GM12878 (cell line): ENCODE measurements around the gene CDC16. TPM values are rescaled to one million over a fixed set of nuclear protein-coding genes. Genes with fewer than 3 reads are reported as not detected.

ENCODE experiments used
- ATAC-seq: fragments of 200-7000 bp; cut with Tn5 transposase; 3 replicates; pipeline ENCODE4 v1.9.1; 2020; ENCODE audit warnings: mild to moderate bottlenecking, moderate library complexity
- BruUV-seq: library from RNA; stranded (reverse); fragments of 400-500 nt; replicated peaks from 2 replicates; lab custom pipeline; 2021; lab: Mats Ljungman, UMichigan
- CTCF ChIA-PET: fragments of 300-600 bp; sonication (Branson Sonifier 250); formaldehyde crosslinking; extraction: SDS; loops from one replicate; lab custom pipeline; 2021; ENCODE audit warnings: inconsistent platforms; lab: Yijun Ruan, JAX
- POLR2A ChIA-PET: fragments of 350-600 bp; formaldehyde crosslinking; extraction: SDS; loops from one replicate; lab custom pipeline; 2021; ENCODE audit warnings: inconsistent platforms; lab: Charles Lee
- RAD21 ChIA-PET: fragments of 300-600 bp; sonication (Branson Sonifier 250); formaldehyde crosslinking; loops from one replicate; lab custom pipeline; 2023; ENCODE audit warnings: antibody characterized with exemption; ENCODE audit not compliant: unreplicated experiment; lab: Charles Lee
- SMC1A ChIA-PET: fragments of 300-600 bp; sonication (Branson Sonifier 250); formaldehyde crosslinking; loops from one replicate; lab custom pipeline; 2023; ENCODE audit not compliant: unreplicated experiment, uncharacterized antibody; lab: Charles Lee
- DNase-seq: peaks from one replicate; pipeline ENCODE4 v3.0.0-alpha.2; 2011; ENCODE audit warnings: low read depth, low spot score
- FAIRE-seq: peaks from 3 replicates; lab custom pipeline; 2011; peaks lifted over from hg19 to GRCh38; lab: Jason Lieb, UNC
- H2AFZ ChIP-seq: 2 replicates; pipeline ENCODE4 v1.6.0; 2011; ENCODE audit warnings: low read depth, low read length, control low read depth; ENCODE audit not compliant: control insufficient read depth
- H3K27ac ChIP-seq: 2 replicates; pipeline ENCODE4 v1.5.1; 2011; ENCODE audit warnings: control low read depth; ENCODE audit not compliant: control insufficient read depth, insufficient read depth
- H3K27me3 ChIP-seq, 2 experiments: replicated peaks in 1 of 2; 2 replicates each; pipeline versions ENCODE4 v1.6.0 to v1.6.1; 2011; ENCODE audit warnings: low read length in 1 of 2; ENCODE audit not compliant: control insufficient read depth in 2 of 2, insufficient read depth in 2 of 2
- H3K36me3 ChIP-seq, 2 experiments: 2 replicates each; pipeline ENCODE4 v1.5.1; 2011; ENCODE audit warnings: low read length in 1 of 2; ENCODE audit not compliant: control insufficient read depth in 2 of 2, insufficient read depth in 2 of 2
- H3K4me1 ChIP-seq: 2 replicates; pipeline ENCODE4 v1.6.1; 2011; ENCODE audit warnings: mild to moderate bottlenecking, low read length, moderate library complexity, mixed read lengths; ENCODE audit not compliant: control insufficient read depth, insufficient read depth
- H3K4me2 ChIP-seq: 2 replicates; pipeline ENCODE4 v1.6.0; 2011; ENCODE audit warnings: control low read depth; ENCODE audit not compliant: control insufficient read depth, insufficient read depth
- H3K4me3 ChIP-seq: fragments of 200-600 bp; sonication (generic); 2 replicates; pipeline ENCODE4 v1.5.1; 2016
- H3K79me2 ChIP-seq: 2 replicates; pipeline ENCODE4 v1.6.0; 2011; ENCODE audit warnings: low read length; ENCODE audit not compliant: control insufficient read depth, insufficient read depth
- H3K9ac ChIP-seq: 2 replicates; pipeline ENCODE4 v1.8.0; 2011; ENCODE audit warnings: low read length, control low read depth, mixed read lengths; ENCODE audit not compliant: control insufficient read depth, insufficient read depth
- H3K9me3 ChIP-seq: replicated peaks from 3 replicates; pipeline ENCODE4 v1.5.1; 2011; ENCODE audit warnings: mild to moderate bottlenecking, low read length; ENCODE audit not compliant: control insufficient read depth, insufficient read depth
- H4K20me1 ChIP-seq: 2 replicates; pipeline ENCODE4 v1.6.0; 2011; ENCODE audit not compliant: control insufficient read depth, insufficient read depth
- CHD1 ChIP-seq: IDR thresholded peaks from 2 replicates; pipeline ENCODE4 v1.6.1; 2012; ENCODE audit warnings: low read depth, low read length, improper control_type of control experiment
- ESRRA ChIP-seq: IDR thresholded peaks from 2 replicates; pipeline ENCODE4 v1.6.1; 2012; ENCODE audit warnings: mild to moderate bottlenecking, low read length, improper control_type of control experiment
- FOXM1 ChIP-seq: IDR thresholded peaks from 2 replicates; pipeline ENCODE4 v1.6.1; 2012; ENCODE audit warnings: low read depth, mild to moderate bottlenecking, inconsistent platforms, low read length, moderate library complexity
- GATAD2B ChIP-seq: fragments of 450-650 bp; conservative IDR thresholded peaks from 2 replicates; pipeline ENCODE4 v1.6.1; 2017; ENCODE audit warnings: low read depth, mild to moderate bottlenecking, moderate library complexity
- MYC ChIP-seq: IDR thresholded peaks from 2 replicates; pipeline ENCODE4 v1.6.1; 2011; ENCODE audit warnings: mild to moderate bottlenecking, low read length, moderate library complexity, inconsistent platforms; ENCODE audit not compliant: insufficient read depth, insufficient replicate concordance, insufficient read length, severe bottlenecking
- NFIC ChIP-seq: IDR thresholded peaks from 2 replicates; pipeline ENCODE4 v1.6.1; 2012; ENCODE audit warnings: low read depth, mild to moderate bottlenecking, inconsistent platforms, low read length, moderate library complexity
- NR2F1 ChIP-seq: fragments of 450-650 bp; conservative IDR thresholded peaks from 2 replicates; pipeline ENCODE4 v1.6.1; 2017; ENCODE audit warnings: mild to moderate bottlenecking
- PAX5 ChIP-seq: IDR thresholded peaks from 2 replicates; pipeline ENCODE4 v1.6.1; 2011; ENCODE audit warnings: low read depth, low read length, borderline replicate concordance
- PBX3 ChIP-seq: IDR thresholded peaks from 2 replicates; pipeline ENCODE4 v1.6.1; 2011; ENCODE audit warnings: mild to moderate bottlenecking, low read depth, low read length, moderate library complexity; ENCODE audit not compliant: insufficient replicate concordance
- POLR2AphosphoS2 ChIP-seq: IDR thresholded peaks from 2 replicates; pipeline ENCODE4 v1.6.1; 2011; ENCODE audit warnings: low read depth, mild to moderate bottlenecking, low read length, improper control_type of control experiment, moderate library complexity
- RELA ChIP-seq: fragments of 450-650 bp; IDR thresholded peaks from 2 replicates; pipeline ENCODE4 v1.8.0; 2014; ENCODE audit warnings: borderline replicate concordance; ENCODE audit not compliant: partially characterized antibody
- SPI1 ChIP-seq: IDR thresholded peaks from 2 replicates; pipeline ENCODE4 v1.6.1; 2011; ENCODE audit warnings: low read depth, mild to moderate bottlenecking, low read length, moderate library complexity, borderline replicate concordance; ENCODE audit not compliant: insufficient read depth
- SRF ChIP-seq, 2 experiments: IDR thresholded peaks; 2 replicates each; pipeline ENCODE4 v1.6.1; 2011; ENCODE audit warnings: low read depth in 2 of 2, low read length in 2 of 2, mild to moderate bottlenecking in 1 of 2, moderate library complexity in 1 of 2
- USF2 ChIP-seq: IDR thresholded peaks from 2 replicates; pipeline ENCODE4 v1.6.1; 2011; ENCODE audit warnings: low read depth, low read length, improper control_type of control experiment, borderline replicate concordance
- WGBS: methylation state at CpG from one replicate; pipeline ENCODE4 v1.1.6; 2016; ENCODE audit warnings: low lambda C conversion rate; ENCODE audit not compliant: insufficient replicate concordance, insufficient coverage; ENCODE audit errors: missing lambda C conversion rate; 5-methylcytosine and 5-hydroxymethylcytosine counted together
- in situ Hi-C: fragments of 300-500 bp; cut with MboI; formaldehyde crosslinking; loops from 9 replicates; pipeline ENCODE4 v1.14.3; 2018; ENCODE audit warnings: mixed read lengths
- intact Hi-C: fragments of 100-400 bp; cut with micrococcal nuclease; formaldehyde crosslinking; loops from one replicate; pipeline ENCODE4 v1.14.2; 2022; ENCODE audit not compliant: unreplicated experiment
- polyA plus RNA-seq, 11 experiments: library from polyadenylated mRNA; depleted of rRNA in 4 of 11; unstranded in 6 of 11; stranded (reverse) in 5 of 11; fragments of >200 nt; fragmentation: Nextera tagmentation in 4 of 11; fragmentation: Illumina TruSeq in 1 of 11; extraction: Ambion mirVana in 4 of 11; extraction: Trizol in 1 of 11; gene quantifications; 1 replicate in 1 of 11; 2 replicates in 10 of 11; pipeline versions ENCODE4 v1.2.1 to v1.2.3, GENCODE V29; 2011 to 2016; ENCODE audit warnings: inconsistent platforms in 2 of 11, missing spikeins in 2 of 11, low read depth in 1 of 11
- total RNA-seq, 4 experiments: library from RNA; depleted of rRNA in 3 of 4; stranded (reverse); fragments of >200 nt in 3 of 4; fragmentation: Illumina TruSeq in 1 of 4; extraction: Trizol in 1 of 4; gene quantifications; 2 replicates each; pipeline versions ENCODE4 v1.2.1 to v1.2.3, GENCODE V29; 2013 to 2021

The CDC16 gene
- total and polyA plus RNA-seq, 10 of the 15 experiments (the other 5 are each of a cell fraction or from before 2014, with no cell fraction given), result 15.4 to 92.9 (median 31.4) TPM

- ChIA-PET RAD21 (no interaction called here), POLR2A (no interaction called here)
- intact Hi-C loops, result no loop called here
Measured at GRCh38 chr13:114241918-114242317, 7.2 kb downstream of the CDC16 start.

GRCh38 chr13:114243971-114244370 lies 9.3 kb downstream of the CDC16 start:
- no peaks in the 10 kb centered on the region for H3K79me2 ChIP-seq
- ChIA-PET POLR2A (interaction anchor here (1.5 kb wide), 1 partner anchor 10 kb away, joined by 4 read pairs; no protein-coding TSS in a partner anchor), SMC1A (interaction anchor here (1.0 kb wide), 1 partner anchor 27 kb away, joined by 3 read pairs; no protein-coding TSS in a partner anchor), CTCF (no interaction called here), RAD21 (no interaction called here)
- no peak overlapping the region for H3K27ac ChIP-seq
- no peak for DNase-seq
- no peak overlapping the region for H3K4me2 ChIP-seq
- H3K9ac ChIP-seq, result no peak overlapping the region
- no peaks in the 10 kb centered on the region for H3K9me3 ChIP-seq
- no peak overlapping the region for H2AFZ ChIP-seq
- no peak for FAIRE-seq
- no peak overlapping the region for H3K4me3 ChIP-seq
- WGBS, result 93% methylated on average over 3 of the region's 3 CpGs
- in situ Hi-C loops (no loop called here), intact Hi-C loops (no loop called here)
- no peaks in the 10 kb centered on the region for H4K20me1 ChIP-seq
- no peak for TF ChIP-seq RELA
- TF ChIP-seq PBX3, result no peak
- TF ChIP-seq CHD1, result no peak
- no peak for TF ChIP-seq SPI1
- TF ChIP-seq USF2, result no peak
- TF ChIP-seq MYC, result no peak
- no peak for TF ChIP-seq GATAD2B
- no peak for TF ChIP-seq NR2F1
- BruUV-seq, result TSS peak; percentile 6
- H3K36me3 ChIP-seq, result peaks cover 7 to 48% of the 10 kb centered on the region in 2 experiments
- no peak for ATAC-seq
- no peaks in the 10 kb centered on the region for H3K27me3 ChIP-seq
- no peaks in the 10 kb centered on the region for H3K4me1 ChIP-seq

More at GRCh38 chr13:114241918-114242317, 7.2 kb downstream of the CDC16 start:
- Histone ChIP-seq H3K36me3 (peaks cover 9 to 53% of the 10 kb centered on the region in 2 experiments), H4K20me1 (no peaks in the 10 kb centered on the region), H3K27me3 (no peaks in the 10 kb centered on the region), H3K4me3 (no peak overlapping the region), H3K27ac (no peak overlapping the region), H2AFZ (no peak overlapping the region), H3K79me2 (peaks cover 2% of the 10 kb centered on the region; the same call in 1 of the 2 replicates)
- SMC1A ChIA-PET, result interaction anchor here (0.7 kb wide), 2 partner anchors 15 to 101 kb away, joined by 3 read pairs; no protein-coding TSS in a partner anchor
- DNase-seq (no peak), FAIRE-seq (no peak)
- CTCF ChIA-PET, result no interaction called here
- no TSS peak for BruUV-seq
- TF ChIP-seq NR2F1 (no peak), ESRRA (no peak), SRF (IDR thresholded peaks at IDR 0.05; ENCODE audit: low read depth in 2 of 2, low read length in 2 of 2) (no peak), POLR2AphosphoS2 (no peak), PAX5 (no peak), NFIC (no peak), FOXM1 (no peak)
- TF ChIP-seq, all 136 proteins: peak for 0
- over 99% methylated on average over 6 of the region's 6 CpGs for WGBS
- Histone ChIP-seq H3K4me2 (no peak overlapping the region), H3K4me1 (no peaks in the 10 kb centered on the region), H3K9ac (no peak overlapping the region), H3K9me3 (no peaks in the 10 kb centered on the region)
- in situ Hi-C loops, result no loop called here
- no peak for ATAC-seq
